HFFc6 (cell line): ENCODE measurements around the gene GTF3C2. TPM values are rescaled to one million over a fixed set of nuclear protein-coding genes. Genes with fewer than 3 reads are reported as not detected.

Experiments
- DNase-seq: peaks from one replicate; pipeline ENCODE4 v3.0.0-alpha.2; 2018
- H3K27ac Mint-ChIP-seq: 2 replicates; pipeline ENCODE4 v1.8.0; 2020; ENCODE audit warnings: mild to moderate bottlenecking, mixed read lengths
- H3K27me3 Mint-ChIP-seq: 2 replicates; pipeline ENCODE4 v1.8.0; 2021; ENCODE audit warnings: mild to moderate bottlenecking, moderate library complexity, mixed read lengths; ENCODE audit not compliant: insufficient read depth
- H3K36me3 Mint-ChIP-seq: 2 replicates; pipeline ENCODE4 v1.8.0; 2021; ENCODE audit warnings: low read depth, mixed read lengths
- H3K4me1 Mint-ChIP-seq: 2 replicates; pipeline ENCODE4 v1.8.0; 2020; ENCODE audit warnings: low read depth, mixed read lengths
- H3K4me3 Mint-ChIP-seq: 2 replicates; pipeline ENCODE4 v1.8.0; 2020; ENCODE audit warnings: mild to moderate bottlenecking, moderate library complexity, mixed read lengths
- H3K9me3 Mint-ChIP-seq: 2 replicates; pipeline ENCODE4 v1.8.0; 2020; ENCODE audit warnings: mild to moderate bottlenecking, mixed read lengths
- CTCF ChIP-seq: fragments of 200-600 bp; sonication (generic); IDR thresholded peaks from 2 replicates; pipeline ENCODE4 v1.5.0; 2021; ENCODE audit warnings: antibody characterized with exemption, mild to moderate bottlenecking
- total RNA-seq, 6 experiments: library from RNA; stranded (reverse); fragmentation: NEBNext Ultra II Directional; extraction: Animal tissue kit (Norgen Biotek cat#: 25700); gene quantifications; 2 replicates in 1 of 6; 3 replicates in 5 of 6; pipeline ENCODE4 v1.2.3, GENCODE V29; 2021

Gene GTF3C2
- total RNA-seq, 6 experiments from 2014 or later: 42.9 to 53.0 (median 48.4) TPM

GRCh38 chr2:27347641-27348040 is 8.9 kb downstream of the GTF3C2 start:
- no peaks in the 10 kb centered on the region for H3K9me3 Mint-ChIP-seq
- H3K36me3 Mint-ChIP-seq: no peaks in the 10 kb centered on the region; the same call in 1 of the 2 replicates
- peaks cover 9% of the 10 kb centered on the region; the same call in 1 of the 2 replicates for H3K4me1 Mint-ChIP-seq
- DNase-seq: no peak
- no peaks in the 10 kb centered on the region for H3K27me3 Mint-ChIP-seq
- no peak overlapping the region for H3K4me3 Mint-ChIP-seq
- TF ChIP-seq CTCF: no peak
- H3K27ac Mint-ChIP-seq: no peak overlapping the region

- Mint-ChIP-seq H3K4me1 (no peaks in the 10 kb centered on the region), H3K27me3 (no peaks in the 10 kb centered on the region; the same call in 1 of the 2 replicates), H3K36me3 (peaks cover 18% of the 10 kb centered on the region), H3K4me3 (no peak overlapping the region), H3K9me3 (no peaks in the 10 kb centered on the region), H3K27ac (no peak overlapping the region)
- DNase-seq: no peak
- no peak for TF ChIP-seq CTCF
Measured at GRCh38 chr2:27336173-27336572, 20.4 kb downstream of the GTF3C2 start.

GRCh38 chr2:27335311-27335710 is 21.3 kb downstream of the GTF3C2 start:
- peaks cover 14% of the 10 kb centered on the region for H3K36me3 Mint-ChIP-seq
- no peak overlapping the region for H3K27ac Mint-ChIP-seq
- no peak for TF ChIP-seq CTCF
- no peak overlapping the region for H3K4me3 Mint-ChIP-seq
- H3K9me3 Mint-ChIP-seq: no peaks in the 10 kb centered on the region
- no peaks in the 10 kb centered on the region for H3K4me1 Mint-ChIP-seq
- no peak for DNase-seq
- no peaks in the 10 kb centered on the region for H3K27me3 Mint-ChIP-seq

- TF ChIP-seq CTCF: no peak
- DNase-seq: no peak
- Mint-ChIP-seq H3K27me3 (peaks cover 4% of the 10 kb centered on the region), H3K4me3 (no peak overlapping the region), H3K9me3 (no peaks in the 10 kb centered on the region), H3K27ac (peak overlapping the region; percentile 100; the same call in 1 of the 2 replicates), H3K4me1 (peaks cover 33% of the 10 kb centered on the region), H3K36me3 (peaks cover 10% of the 10 kb centered on the region; the same call in 1 of the 2 replicates)
Measured at GRCh38 chr2:27324720-27325119, 31.8 kb downstream of the GTF3C2 start.

GRCh38 chr2:27323596-27324285 is 32.8 kb downstream of the GTF3C2 start:
- Mint-ChIP-seq H3K4me3 (peak overlapping the region; percentile 99), H3K4me1 (peaks cover 33% of the 10 kb centered on the region), H3K27ac (peak overlapping the region; percentile 100), H3K9me3 (no peaks in the 10 kb centered on the region), H3K36me3 (peaks cover 10% of the 10 kb centered on the region; the same call in 1 of the 2 replicates), H3K27me3 (peaks cover 4% of the 10 kb centered on the region)
- TF ChIP-seq CTCF: no peak
- DNase-seq: no peak
